ENCODE data around the gene RASGRF1.

- TF ChIP-seq CTCF (conservative IDR thresholded peaks at IDR 0.05; ENCODE audit: low read length) (no peak), EZH2phosphoT487 (IDR thresholded peaks at IDR 0.05; ENCODE audit: borderline replicate concordance, low read depth, low read length) (no peak)
Observed at GRCh38 chr15:79045041-79045440, 45.5 kb downstream of the RASGRF1 start.

Measured in OCI-LY7 (cell line).